HG03175 (cell line): ENCODE results near the gene CFLAR.
"Not testable (repeated sequence)": the region's sequence is repeated elsewhere in the genome, so short reads cannot be mapped to it uniquely, and the experiment has no call there.

Source experiments
- ATAC-seq: cut with Tn5 transposase; IDR thresholded peaks from one replicate; pipeline ENCODE4 v1.9.1; 2021; ENCODE audit warnings: mild to moderate bottlenecking, moderate library complexity; ENCODE audit not compliant: unreplicated experiment

CFLAR gene

GRCh38 chr2:201144101-201145051 lies 28.4 kb downstream of the CFLAR start:
- ATAC-seq: no peak

- no peak for ATAC-seq
Observed at GRCh38 chr2:201148434-201148990, 32.5 kb downstream of the CFLAR start.

GRCh38 chr2:201149064-201149820 lies 33.3 kb downstream of the CFLAR start:
- no peak for ATAC-seq

- ATAC-seq: not testable (repeated sequence)
Observed at GRCh38 chr2:201149821-201150165, 33.8 kb downstream of the CFLAR start.

- no peak for ATAC-seq
Observed at GRCh38 chr2:201150454-201151020, 34.6 kb downstream of the CFLAR start.

- ATAC-seq: peak; percentile 92
Observed at GRCh38 chr2:201151127-201151981, 35.4 kb downstream of the CFLAR start.

- no peak for ATAC-seq
Observed at GRCh38 chr2:201152517-201152916, 36.6 kb downstream of the CFLAR start.

GRCh38 chr2:201152999-201153815 lies 37.2 kb downstream of the CFLAR start:
- ATAC-seq: no peak

- ATAC-seq: no peak
Observed at GRCh38 chr2:201154615-201155399, 38.8 kb downstream of the CFLAR start.

GRCh38 chr2:201156036-201156435 lies 40.1 kb downstream of the CFLAR start:
- no peak for ATAC-seq

- no peak for ATAC-seq
Observed at GRCh38 chr2:201156640-201157039, 40.7 kb downstream of the CFLAR start.

- ATAC-seq: peak; percentile 12
Observed at GRCh38 chr2:201157694-201158093, 41.7 kb downstream of the CFLAR start.

- ATAC-seq: peak; percentile 94
Observed at GRCh38 chr2:201158111-201158929, 42.4 kb downstream of the CFLAR start.

- ATAC-seq: no peak
Observed at GRCh38 chr2:201164166-201164565, 48.2 kb downstream of the CFLAR start.

- no peak for ATAC-seq
Observed at GRCh38 chr2:201167546-201167945, 51.6 kb downstream of the CFLAR start.

GRCh38 chr2:201168496-201168895 lies 52.5 kb downstream of the CFLAR start:
- ATAC-seq: not testable (repeated sequence)

GRCh38 chr2:201171259-201171814 lies 55.4 kb downstream of the CFLAR start:
- ATAC-seq: no peak

GRCh38 chr2:201172279-201172678 lies 56.3 kb downstream of the CFLAR start:
- ATAC-seq: no peak
